Esophagus muscularis mucosa (tissue), 4 donors: Measurements from ENCODE around the gene UMODL1. TPM values are rescaled to one million over a fixed set of nuclear protein-coding genes. Genes with fewer than 3 reads are reported as not detected.

ENCODE experiments used
- DNase-seq: peaks from one replicate; pipeline ENCODE4 v3.0.0-alpha.2; 2017; ENCODE audit errors: extremely low spot score
- H3K27ac ChIP-seq, 4 donors: fragments of 200-600 bp; sonication (generic); replicated peaks in 1 of 4; 1 replicate in 3 of 4; 2 replicates in 1 of 4; pipeline ENCODE4 v1.5.1; 2016 to 2019; ENCODE audit warnings: mild to moderate bottlenecking in 1 of 4
- H3K27me3 ChIP-seq, 4 donors: fragments of 200-600 bp; sonication (generic); one replicate each; pipeline versions ENCODE4 v1.5.1 to v1.6.0; 2016 to 2019
- H3K36me3 ChIP-seq, 4 donors: fragments of 200-600 bp; sonication (generic); one replicate each; pipeline ENCODE4 v1.5.1; 2016 to 2019
- H3K4me1 ChIP-seq, 4 donors: fragments of 200-600 bp; sonication (generic); one replicate each; pipeline ENCODE4 v1.5.1; 2016 to 2019
- H3K4me3 ChIP-seq, 4 donors: fragments of 200-600 bp; sonication (generic); 1 replicate in 2 of 4; 2 replicates in 2 of 4; pipeline ENCODE4 v1.5.1; 2016 to 2019; ENCODE audit warnings: mild to moderate bottlenecking in 4 of 4, moderate library complexity in 1 of 4
- H3K9me3 ChIP-seq, 4 donors: fragments of 200-600 bp; sonication (generic); 1 replicate in 3 of 4; 2 replicates in 1 of 4; pipeline ENCODE4 v1.5.1; 2016 to 2019
- EP300 ChIP-seq: sonication (generic); formaldehyde crosslinking; IDR thresholded peaks from one replicate; pipeline ENCODE4 v1.6.1; 2017; ENCODE audit warnings: antibody characterized with exemption
- POLR2A ChIP-seq: fragments of 450-650 bp; IDR thresholded peaks from one replicate; pipeline ENCODE4 v1.6.1; 2017; ENCODE audit warnings: antibody characterized with exemption, moderate library complexity, mild to moderate bottlenecking, low read depth
- POLR2AphosphoS5 ChIP-seq, 2 donors: sonication (generic); formaldehyde crosslinking; IDR thresholded peaks; one replicate each; pipeline ENCODE4 v1.6.1; 2017; ENCODE audit warnings: antibody characterized with exemption in 2 of 2
- WGBS: methylation state at CpG from one replicate; pipeline ENCODE4 v1.1.5; 2018; 5-methylcytosine and 5-hydroxymethylcytosine counted together
- intact Hi-C: fragments of 100-400 bp; cut with DNase I; formaldehyde crosslinking; loops from one replicate; pipeline ENCODE4 v1.15.1; 2023
- total RNA-seq, 4 donors: library from RNA; depleted of rRNA; stranded (reverse); fragments of >200 nt; gene quantifications; one replicate each; pipeline versions ENCODE4 v1.1.0 to v1.2.1, GENCODE V29; 2016
- TF ChIP-seq, protein P1 (sequence below), 3 experiments: fragments of 200-600 bp in 2 of 3; fragments of 450-650 bp in 1 of 3; sonication (generic) in 2 of 3; IDR thresholded peaks; one replicate each; pipeline ENCODE4 v1.5.1; 2017 to 2019; ENCODE audit warnings: antibody characterized with exemption in 3 of 3, mild to moderate bottlenecking in 2 of 3, moderate library complexity in 1 of 3

The UMODL1 gene
- total RNA-seq, 4 donors from 2014 or later: 0.13 TPM; not detected in 3

GRCh38 chr21:42124081-42124480 lies 53.0 kb downstream of the UMODL1 start:
- Histone ChIP-seq H3K27ac (no peak overlapping the region), H3K4me1 (no peaks in the 10 kb centered on the region), H3K36me3 (no peaks in the 10 kb centered on the region), H3K9me3 (no peaks in the 10 kb centered on the region), H3K4me3 (no peak overlapping the region), H3K27me3 (peaks cover 0 to 81% (median 11%) of the 10 kb centered on the region in 4 donors)
- WGBS: 84% methylated on average over 10 of the region's 13 CpGs
- TF ChIP-seq POLR2A: no peak
- intact Hi-C loops: no loop called here
- no peak for DNase-seq

DNA sequence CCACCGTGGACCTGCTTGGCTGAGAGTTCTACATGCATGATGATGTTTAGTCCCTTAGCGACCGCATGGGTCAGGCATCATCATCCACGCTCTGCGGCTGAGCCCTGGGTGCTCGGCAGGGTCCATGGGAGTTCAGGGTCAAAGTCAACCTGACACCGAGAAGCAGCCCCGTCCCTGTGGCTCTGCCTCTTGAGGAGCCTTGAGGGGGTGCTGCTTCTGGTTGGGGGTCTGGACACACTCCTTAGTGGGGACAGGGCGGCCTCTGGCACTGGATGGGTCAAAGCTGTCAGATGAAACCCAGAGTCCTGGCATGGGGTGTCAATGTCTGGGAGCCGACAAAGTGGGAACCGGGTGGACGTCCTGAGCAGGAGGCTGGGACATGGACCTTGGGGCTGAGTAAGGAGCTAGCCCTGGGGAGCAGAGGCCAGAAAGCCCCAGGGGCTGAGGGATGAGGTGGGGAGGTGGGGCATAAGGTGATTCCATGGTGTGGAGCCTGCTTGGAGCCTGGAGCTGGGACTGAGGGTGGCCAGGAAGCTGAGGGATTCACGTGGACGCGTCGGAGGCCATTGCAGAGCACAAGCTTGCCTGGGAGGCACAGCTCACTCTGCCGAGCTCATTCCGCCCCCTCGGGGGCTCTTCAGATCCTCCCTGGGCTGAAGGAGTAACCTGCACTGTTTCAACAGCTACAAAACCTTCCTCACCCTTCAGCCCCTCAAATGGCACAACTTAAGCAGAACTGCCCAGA lies 53.9 kb downstream of the UMODL1 start:
- intact Hi-C loops: no loop called here
- no peak for DNase-seq
- Histone ChIP-seq H3K9me3 (no peaks in the 10 kb centered on the region), H3K4me3 (no peak overlapping the region), H3K36me3 (no peaks in the 10 kb centered on the region), H3K4me1 (no peaks in the 10 kb centered on the region), H3K27ac (no peak overlapping the region), H3K27me3 (peaks cover 0 to 77% (median 11%) of the 10 kb centered on the region in 4 donors)
- TF ChIP-seq POLR2A: no peak
- no peak for TF ChIP-seq EP300
- TF ChIP-seq, protein P1, sequence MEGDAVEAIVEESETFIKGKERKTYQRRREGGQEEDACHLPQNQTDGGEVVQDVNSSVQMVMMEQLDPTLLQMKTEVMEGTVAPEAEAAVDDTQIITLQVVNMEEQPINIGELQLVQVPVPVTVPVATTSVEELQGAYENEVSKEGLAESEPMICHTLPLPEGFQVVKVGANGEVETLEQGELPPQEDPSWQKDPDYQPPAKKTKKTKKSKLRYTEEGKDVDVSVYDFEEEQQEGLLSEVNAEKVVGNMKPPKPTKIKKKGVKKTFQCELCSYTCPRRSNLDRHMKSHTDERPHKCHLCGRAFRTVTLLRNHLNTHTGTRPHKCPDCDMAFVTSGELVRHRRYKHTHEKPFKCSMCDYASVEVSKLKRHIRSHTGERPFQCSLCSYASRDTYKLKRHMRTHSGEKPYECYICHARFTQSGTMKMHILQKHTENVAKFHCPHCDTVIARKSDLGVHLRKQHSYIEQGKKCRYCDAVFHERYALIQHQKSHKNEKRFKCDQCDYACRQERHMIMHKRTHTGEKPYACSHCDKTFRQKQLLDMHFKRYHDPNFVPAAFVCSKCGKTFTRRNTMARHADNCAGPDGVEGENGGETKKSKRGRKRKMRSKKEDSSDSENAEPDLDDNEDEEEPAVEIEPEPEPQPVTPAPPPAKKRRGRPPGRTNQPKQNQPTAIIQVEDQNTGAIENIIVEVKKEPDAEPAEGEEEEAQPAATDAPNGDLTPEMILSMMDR (IDR thresholded peaks at IDR 0.05): no peak
- no peak for TF ChIP-seq POLR2AphosphoS5 (IDR thresholded peaks at IDR 0.05)
- 73% methylated on average over 19 of the region's 19 CpGs for WGBS

DNA sequence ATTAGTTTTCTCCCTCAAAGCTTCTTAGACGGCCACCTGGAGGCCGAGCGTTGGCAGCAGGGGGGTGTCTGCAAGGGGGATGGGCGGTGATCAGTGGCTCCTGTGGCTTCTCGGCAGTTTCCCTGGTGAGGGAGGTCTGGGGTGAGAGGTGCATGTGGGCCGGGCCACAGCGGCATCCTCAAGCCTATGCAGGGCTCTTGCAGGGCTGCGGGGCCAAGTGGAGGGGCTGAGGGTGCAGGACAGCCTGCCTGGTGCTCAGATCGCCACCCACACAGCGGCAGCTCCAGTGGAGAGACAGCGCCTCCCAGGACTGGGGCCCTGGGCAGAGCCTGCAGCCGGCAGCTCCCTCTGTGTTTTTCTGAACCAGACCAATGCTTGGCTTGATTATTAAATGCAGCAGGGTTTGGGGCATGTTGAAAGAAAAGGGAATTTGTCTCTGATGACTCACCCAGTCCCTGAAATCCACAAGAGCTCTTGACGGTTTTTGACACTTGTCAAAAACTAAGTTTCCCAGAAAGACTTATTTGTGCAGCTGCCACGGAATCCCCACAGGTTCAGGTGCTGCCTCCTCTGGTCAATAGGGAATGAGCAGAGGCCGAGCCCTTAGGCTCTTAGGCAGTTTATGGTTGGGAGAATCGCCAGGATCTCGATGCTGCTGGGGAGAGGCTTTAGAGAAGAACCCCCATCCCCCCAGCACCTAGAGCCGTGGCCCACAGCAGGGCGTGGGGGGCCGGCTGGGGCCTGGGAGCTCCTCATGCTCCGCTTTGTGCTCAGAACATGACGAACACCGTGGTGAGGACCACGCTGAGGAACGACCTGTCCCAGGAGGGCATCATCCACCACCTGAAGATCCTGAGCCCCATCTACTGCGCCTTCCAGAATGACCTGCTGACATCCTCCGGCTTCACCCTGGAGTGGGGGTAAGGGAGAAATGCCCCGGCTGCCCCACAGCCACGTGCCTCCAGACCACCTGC lies 54.7 kb downstream of the UMODL1 start:
- DNase-seq: no peak
- Histone ChIP-seq H3K36me3 (no peaks in the 10 kb centered on the region), H3K9me3 (no peaks in the 10 kb centered on the region), H3K4me3 (no peak overlapping the region), H3K27me3 (peaks cover 0 to 71% (median 11%) of the 10 kb centered on the region in 4 donors), H3K4me1 (no peaks in the 10 kb centered on the region), H3K27ac (no peak overlapping the region)
- TF ChIP-seq POLR2AphosphoS5 (IDR thresholded peaks at IDR 0.05) (no peak), EP300 (no peak), POLR2A (no peak)
- TF ChIP-seq, protein P1 (IDR thresholded peaks at IDR 0.05): no peak
- WGBS: 70% methylated on average over 19 of the region's 29 CpGs
- intact Hi-C loops: no loop called here

GRCh38 chr21:42127164-42128150 lies 56.3 kb downstream of the UMODL1 start:
- intact Hi-C loops: no loop called here
- Histone ChIP-seq H3K9me3 (no peaks in the 10 kb centered on the region), H3K4me1 (no peaks in the 10 kb centered on the region), H3K4me3 (no peak overlapping the region), H3K27me3 (peaks cover 0 to 55% (median 7%) of the 10 kb centered on the region in 4 donors), H3K27ac (no peak overlapping the region), H3K36me3 (no peaks in the 10 kb centered on the region)
- 83% methylated on average over 36 of the region's 36 CpGs for WGBS
- no peak for DNase-seq
- no peak for TF ChIP-seq EP300
- TF ChIP-seq, protein P1 (IDR thresholded peaks at IDR 0.05): no peak
- TF ChIP-seq POLR2AphosphoS5 (IDR thresholded peaks at IDR 0.05): no peak
- no peak for TF ChIP-seq POLR2A
